Astrocyte of the cerebellum (primary cell): ENCODE data around the gene DPM2.

ENCODE experiments used
- DNase-seq: peaks from one replicate; pipeline ENCODE4 v3.0.0-alpha.2; 2011; ENCODE audit warnings: low read depth
- H3K4me3 ChIP-seq: 2 replicates; pipeline ENCODE4 v1.5.1; 2011; ENCODE audit warnings: mild to moderate bottlenecking, low read depth, low read length, moderate library complexity
- CTCF ChIP-seq: IDR thresholded peaks from 2 replicates; pipeline ENCODE4 v1.5.1; 2012; ENCODE audit warnings: low read length, low read depth, moderate library complexity, mild to moderate bottlenecking; ENCODE audit errors: missing control alignments
- in situ Hi-C: cut with HindIII; loops from 2 replicates; pipeline ENCODE4 v1.10.0; 2017; ENCODE audit warnings: low sequenced_read_pairs

The DPM2 gene

GRCh38 chr9:127893392-127893791 lies 44.3 kb downstream of the DPM2 start:
- TF ChIP-seq CTCF, result no peak
- DNase-seq, result no peak
- no peak overlapping the region for H3K4me3 ChIP-seq
- in situ Hi-C loops, result no loop called here

- H3K4me3 ChIP-seq, result no peak overlapping the region
- in situ Hi-C loops, result no loop called here
- no peak for TF ChIP-seq CTCF
- no peak for DNase-seq
These were observed 44.8 kb downstream of the DPM2 start for GRCh38 chr9:127892831-127893230.

GRCh38 chr9:127890053-127890452 lies 47.6 kb downstream of the DPM2 start:
- TF ChIP-seq CTCF, result no peak
- in situ Hi-C loops, result no loop called here
- H3K4me3 ChIP-seq, result no peak overlapping the region
- no peak for DNase-seq

- TF ChIP-seq CTCF, result peak; percentile 34
- in situ Hi-C loops, result no loop called here
- no peak overlapping the region for H3K4me3 ChIP-seq
- DNase-seq, result no peak
These were observed 49.9 kb downstream of the DPM2 start for GRCh38 chr9:127887792-127888191.

GRCh38 chr9:127886401-127886972 lies 51.2 kb downstream of the DPM2 start:
- TF ChIP-seq CTCF, result no peak
- H3K4me3 ChIP-seq, result no peak overlapping the region
- in situ Hi-C loops, result no loop called here
- no peak for DNase-seq

- H3K4me3 ChIP-seq, result no peak overlapping the region
These were observed 52.0 kb downstream of the DPM2 start for GRCh38 chr9:127885508-127886281.

More at GRCh38 chr9:127885508-127886281, 52.0 kb downstream of the DPM2 start:
- no peak for TF ChIP-seq CTCF
- DNase-seq, result no peak
- in situ Hi-C loops, result no loop called here
